Left hindlimb (tissue), 1 donor: ENCODE measurements around the gene CASTOR1.
A peak's percentile ranks its signal among the peaks of the same experiment; 100 is the strongest.

ENCODE experiments used
- DNase-seq: peaks from one replicate; pipeline ENCODE4 v3.0.0-alpha.2; 2018

CASTOR1 gene

DNA sequence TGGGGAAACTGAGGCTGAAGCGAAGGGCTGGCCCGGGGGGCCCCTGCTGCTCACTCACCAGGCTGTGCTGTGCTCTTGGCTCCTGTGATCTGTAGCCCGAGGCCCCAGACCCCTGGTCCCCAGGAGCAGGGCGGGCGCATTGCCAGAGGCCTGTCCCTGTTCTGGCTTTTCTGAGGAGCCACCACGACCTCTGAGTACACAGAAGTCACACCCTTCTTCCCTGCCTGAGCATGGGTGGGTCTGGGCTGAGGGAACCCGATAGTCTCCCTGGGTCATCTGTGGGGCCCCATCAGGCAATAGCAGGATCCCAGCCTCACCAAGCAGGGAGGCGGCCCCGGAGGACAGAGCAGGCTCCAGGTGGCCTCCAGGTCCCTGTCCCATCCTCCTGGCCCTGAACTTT lies 5.1 kb downstream of the CASTOR1 start:
- no peak for DNase-seq

DNA sequence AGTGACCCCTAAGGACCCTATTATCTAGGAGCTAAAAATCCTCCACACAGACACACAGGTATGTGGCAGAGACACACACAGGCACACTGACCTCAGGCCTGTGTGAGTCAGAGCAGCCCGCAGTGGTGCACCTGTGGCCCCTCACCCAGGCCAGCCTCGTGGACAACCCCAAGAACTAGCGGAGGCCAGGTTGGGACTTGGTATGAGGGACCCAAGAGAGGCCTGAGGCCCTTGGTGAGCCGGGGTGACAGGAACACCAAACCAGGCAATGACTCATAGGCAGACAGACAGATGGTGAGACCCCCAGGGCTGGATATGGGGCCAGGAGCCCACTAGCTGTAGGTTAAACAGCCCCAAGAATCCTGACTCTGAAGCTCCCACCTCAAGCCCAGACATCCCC lies 6.0 kb downstream of the CASTOR1 start:
- no peak for DNase-seq

DNA sequence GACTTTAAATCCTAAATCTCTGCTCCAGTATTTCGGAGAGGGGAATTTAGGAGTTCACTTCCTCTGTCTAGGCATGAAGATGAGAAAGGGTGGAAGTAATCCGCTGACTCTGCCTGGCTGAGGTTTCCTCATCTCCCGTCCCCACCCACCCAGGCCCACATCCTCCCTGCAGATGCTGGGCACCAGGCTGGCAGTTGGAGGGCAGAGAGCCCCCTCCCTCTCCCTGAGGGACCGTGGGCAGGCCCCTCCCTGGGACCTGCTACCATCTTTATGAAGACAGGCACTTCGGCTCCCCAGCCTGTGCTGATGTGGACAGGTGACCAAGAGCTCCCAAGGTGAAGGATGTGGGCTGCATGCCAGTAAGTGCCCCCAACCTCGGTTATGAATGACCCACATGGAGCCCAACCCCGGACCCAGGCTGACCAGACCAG lies 6.7 kb downstream of the CASTOR1 start:
- no peak for DNase-seq

- no peak for DNase-seq
Observed at GRCh38 chr22:30280505-30280904, 8.8 kb downstream of the CASTOR1 start.

DNA sequence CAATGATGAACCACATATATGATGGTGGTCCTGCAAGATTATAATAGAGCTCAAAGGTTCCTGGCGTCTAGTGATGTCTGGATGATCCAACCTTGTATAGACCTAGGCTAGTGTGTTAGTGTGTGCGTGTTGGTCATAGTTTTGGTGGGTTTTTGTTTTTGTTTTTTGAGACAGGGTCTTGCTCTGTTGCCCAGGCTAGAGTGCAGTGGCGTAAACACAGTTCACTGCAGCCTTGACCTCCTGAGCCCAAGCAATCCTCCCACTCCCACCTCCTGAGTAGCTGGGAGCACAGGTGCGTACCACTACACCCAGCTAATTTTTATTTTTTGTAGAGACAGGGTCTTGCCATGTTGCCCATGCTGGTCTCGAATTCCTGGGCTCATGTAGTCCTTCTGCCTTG lies 9.4 kb downstream of the CASTOR1 start:
- DNase-seq, result no peak

DNA sequence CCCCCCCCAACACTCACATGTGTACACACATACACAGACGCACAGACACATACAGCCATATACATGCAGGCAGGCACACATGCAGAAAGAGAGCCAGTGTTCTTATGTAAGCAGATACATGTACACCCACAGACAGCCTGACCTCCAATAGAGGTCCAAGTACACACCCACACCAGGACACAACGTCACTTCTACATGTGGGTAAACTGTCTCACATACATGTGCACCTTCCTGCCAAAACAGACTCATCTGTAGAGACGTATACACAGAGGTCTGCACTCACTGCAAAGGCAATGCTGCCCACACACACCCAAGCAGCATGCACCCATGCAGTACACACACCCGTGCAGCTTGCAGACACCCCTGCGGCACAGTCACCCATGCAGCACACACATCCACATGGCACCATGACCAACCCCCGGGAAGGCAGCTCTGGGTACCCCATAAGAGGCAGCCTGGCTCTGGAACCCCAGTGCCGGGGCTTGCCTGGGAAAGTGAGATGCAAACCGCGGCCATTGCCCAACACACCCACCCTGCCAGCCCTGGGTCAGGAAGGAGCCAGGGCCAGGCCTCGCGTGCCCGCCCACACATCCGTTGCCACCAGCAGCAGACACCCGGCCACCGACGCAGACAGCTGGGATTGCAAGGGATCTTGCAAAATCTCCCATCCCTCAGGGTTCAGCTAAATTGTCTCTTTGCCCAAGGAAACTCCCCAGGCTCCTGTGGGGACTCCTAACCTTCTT lies 10.1 kb downstream of the CASTOR1 start:
- no peak for DNase-seq

GRCh38 chr22:30277547-30278344 lies 11.6 kb downstream of the CASTOR1 start:
- DNase-seq, result no peak

DNA sequence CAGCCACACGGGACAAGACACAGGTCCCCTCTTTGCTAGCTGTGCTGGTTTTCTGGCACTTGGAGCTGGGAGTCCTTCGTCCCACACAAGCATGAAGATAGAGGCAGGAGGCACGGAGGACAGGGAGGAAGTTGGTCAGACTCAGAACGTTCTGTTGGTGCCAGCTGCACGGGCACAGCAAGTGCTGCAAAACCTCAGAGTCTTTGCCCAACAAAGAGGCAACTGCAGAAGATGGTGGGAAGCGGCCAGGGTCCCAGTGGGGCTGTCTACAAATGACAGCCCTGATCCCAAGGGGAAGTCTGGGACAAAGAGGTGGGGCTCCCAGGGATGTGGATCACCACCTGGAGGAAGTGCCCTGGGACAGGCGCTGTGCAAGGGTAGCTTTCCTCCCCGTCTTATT lies 13.3 kb downstream of the CASTOR1 start:
- no peak for DNase-seq

GRCh38 chr22:30275625-30276024 lies 13.7 kb downstream of the CASTOR1 start:
- DNase-seq, result no peak

GRCh38 chr22:30274437-30274812 lies 14.9 kb downstream of the CASTOR1 start:
- no peak for DNase-seq

DNA sequence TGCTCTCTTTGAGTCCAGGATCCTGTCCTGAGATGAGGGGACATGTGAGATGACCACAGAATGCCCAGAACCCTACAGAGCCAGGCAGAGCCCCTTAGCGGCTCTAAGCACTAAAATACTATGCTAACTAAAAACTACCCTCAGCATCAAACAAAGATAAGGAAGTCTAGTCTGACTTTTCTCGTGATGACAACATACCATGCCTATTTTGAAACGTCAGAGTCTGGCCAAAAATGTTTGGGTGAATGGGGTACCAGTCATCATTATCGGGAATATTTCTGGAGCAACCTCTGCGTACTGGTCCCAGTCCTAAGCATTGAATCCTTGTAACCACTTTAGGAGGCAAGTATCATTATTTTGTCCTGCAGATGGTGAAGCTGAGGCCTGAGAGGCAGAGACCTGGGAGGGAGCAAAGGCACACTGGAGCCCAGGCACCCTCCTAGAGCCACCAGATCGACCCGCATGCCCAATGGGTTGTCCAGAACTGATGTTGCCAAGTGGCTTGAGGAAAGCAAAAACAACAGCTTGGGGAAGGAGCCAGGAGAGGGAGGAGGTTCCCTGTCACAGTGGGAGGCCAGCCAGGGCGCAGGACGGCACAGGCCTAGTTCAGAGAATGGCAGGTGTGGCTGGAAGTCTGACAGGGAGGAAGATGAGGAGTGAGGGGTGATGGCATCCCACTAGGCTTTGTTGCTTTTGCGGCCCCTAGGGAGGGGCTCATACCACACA lies 15.4 kb downstream of the CASTOR1 start:
- DNase-seq, result no peak

DNA sequence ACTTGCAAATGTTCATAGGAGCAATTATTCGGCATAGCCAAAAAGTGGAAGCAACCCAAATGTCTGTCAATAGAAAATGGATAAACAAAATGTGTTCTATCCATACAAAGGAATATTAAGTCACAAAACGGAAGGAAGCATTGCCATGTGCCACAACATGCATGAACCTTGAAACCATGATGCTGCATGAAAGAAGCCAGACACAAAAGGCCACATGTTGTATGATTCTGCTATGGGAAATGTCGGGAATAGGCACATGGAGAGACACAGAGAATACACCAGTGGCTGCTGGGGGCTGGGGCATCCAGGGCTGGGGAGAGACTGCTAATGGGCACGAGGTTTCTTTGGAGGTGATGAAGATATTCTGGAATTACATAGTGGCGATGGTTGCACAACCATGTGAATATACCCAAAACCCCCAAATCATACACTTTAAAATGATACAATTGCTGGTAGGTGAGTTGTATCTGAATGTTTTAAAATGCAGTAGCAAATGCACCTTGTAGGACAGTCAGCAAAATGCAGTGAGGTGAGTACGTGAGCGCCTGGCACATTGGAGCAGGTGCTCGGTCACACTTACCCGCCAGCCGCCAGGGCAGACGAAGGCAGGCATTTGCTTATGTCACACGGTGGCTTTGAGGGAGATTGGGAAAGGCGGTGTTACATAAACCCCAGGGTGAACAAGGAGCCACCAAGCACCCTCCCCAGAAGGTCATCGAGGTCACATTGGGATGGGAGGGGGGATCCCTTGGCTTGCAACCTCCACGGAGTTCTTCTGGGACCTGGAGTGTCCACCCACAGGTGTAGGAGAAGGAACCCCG lies 16.3 kb downstream of the CASTOR1 start:
- no peak for DNase-seq

DNA sequence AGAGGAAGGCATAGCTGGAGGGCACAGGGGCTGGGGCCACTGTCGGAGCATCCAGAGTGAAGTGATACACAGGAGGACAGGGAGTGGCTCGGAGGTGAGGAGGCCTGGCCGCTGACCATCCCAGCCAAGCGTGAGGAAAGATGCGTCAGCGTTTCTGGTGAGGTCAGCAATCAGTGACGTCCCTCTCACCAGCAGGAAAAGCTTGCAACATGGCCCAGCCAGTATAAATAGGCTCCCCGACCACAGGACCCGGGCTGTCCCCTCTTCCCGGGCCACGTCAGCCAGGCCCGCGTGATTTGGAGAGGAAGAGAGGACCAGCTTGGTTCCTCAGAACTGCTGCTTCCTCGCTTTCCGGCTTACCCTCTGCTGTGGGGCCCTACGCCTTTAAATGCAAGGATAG lies 18.5 kb downstream of the CASTOR1 start:
- DNase-seq, result peak; percentile 65

GRCh38 chr22:30268331-30268730 lies 21.0 kb downstream of the CASTOR1 start:
- no peak for DNase-seq

DNA sequence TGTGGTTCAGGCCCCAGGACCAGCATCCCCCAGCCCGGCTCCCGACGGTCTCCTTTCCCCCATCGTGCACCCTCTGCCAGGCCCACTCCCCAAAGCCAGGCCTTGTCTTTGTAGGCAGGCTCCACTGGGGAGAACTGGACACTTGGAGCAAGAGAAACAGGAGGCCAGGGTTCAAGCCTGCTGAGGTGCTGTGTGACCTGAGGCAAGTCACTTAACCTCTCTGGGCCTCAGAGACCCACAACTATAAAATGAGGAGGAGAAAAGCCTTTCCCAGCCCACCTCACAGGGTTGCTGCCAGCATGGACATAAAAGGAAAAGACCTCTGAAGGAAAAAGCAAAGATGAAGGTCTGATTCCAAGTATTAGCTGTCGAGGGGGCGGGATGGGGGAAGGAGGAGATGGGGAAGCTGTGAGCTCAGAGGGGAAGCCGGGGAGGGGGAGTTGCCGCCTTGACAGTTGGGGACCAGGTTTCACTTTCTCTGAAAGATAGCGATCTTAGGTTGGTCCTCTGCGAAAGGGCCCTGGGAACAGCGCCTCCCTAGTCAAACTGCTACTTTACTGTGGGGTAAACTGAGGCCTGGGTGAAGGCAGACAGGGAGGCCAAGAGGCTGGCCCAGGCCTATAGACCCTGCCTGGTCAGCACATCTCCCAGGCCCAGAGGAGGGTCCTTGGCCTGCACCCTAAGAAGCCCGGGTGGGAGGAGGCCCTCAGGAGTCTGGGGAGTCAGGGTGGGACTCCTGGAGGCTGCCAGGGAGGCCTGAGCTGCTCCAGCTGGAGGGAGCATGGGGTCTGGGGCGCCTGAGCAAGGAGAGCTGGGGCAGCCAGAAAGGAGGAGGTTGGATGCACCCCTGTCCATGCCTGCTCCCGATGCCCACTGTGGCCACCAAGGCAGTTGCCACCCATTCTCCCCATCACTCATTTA lies 21.7 kb downstream of the CASTOR1 start:
- DNase-seq, result no peak

- no peak for DNase-seq
Observed at GRCh38 chr22:30266445-30267381, 22.6 kb downstream of the CASTOR1 start, which contains the start of gene OSM. Gene OSM, minus strand, starts transcription at chr22:30266851. Its CDS starts 52 bp downstream, at chr22:30266799.

DNA sequence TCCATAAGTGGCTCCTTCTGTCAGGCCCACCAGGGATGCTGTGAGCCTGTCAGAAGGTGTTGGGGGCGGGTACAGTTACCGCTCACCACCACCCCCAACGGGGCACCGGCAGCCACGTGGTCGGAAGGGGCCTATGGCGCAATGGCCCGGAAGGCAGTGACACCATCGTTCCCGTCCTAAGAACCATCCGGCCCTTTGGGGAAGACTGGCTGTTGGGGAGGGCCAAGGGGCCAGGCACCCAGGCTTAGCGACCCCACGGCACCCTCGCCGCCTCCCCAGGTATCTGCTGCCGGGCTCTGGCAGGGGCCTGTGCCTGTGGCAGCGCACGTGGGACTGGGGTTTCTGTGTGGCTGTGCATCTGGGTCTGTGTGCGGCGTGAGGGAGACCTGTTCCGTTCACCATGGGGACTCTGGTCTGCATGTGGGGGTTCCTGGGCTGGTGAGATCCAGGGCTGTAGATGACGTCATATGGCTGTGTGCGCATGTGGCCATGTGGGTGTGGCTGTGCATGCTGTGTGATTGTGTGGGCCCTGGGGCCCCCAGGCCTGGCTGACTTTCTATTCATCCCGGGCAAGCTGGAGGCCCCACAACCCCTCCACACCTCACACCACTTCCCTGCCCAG lies 23.4 kb downstream of the CASTOR1 start:
- no peak for DNase-seq

- no peak for DNase-seq
Observed at GRCh38 chr22:30265131-30265720, 24.1 kb downstream of the CASTOR1 start.

GRCh38 chr22:30263883-30264282 lies 25.4 kb downstream of the CASTOR1 start:
- DNase-seq, result no peak
